ENCODE measurements around the gene JPH3. TPM values are rescaled to one million over a fixed set of nuclear protein-coding genes. Genes with fewer than 3 reads are reported as not detected.
A peak's percentile ranks its signal among the peaks of the same experiment; 100 is the strongest.

JPH3 gene
- total RNA-seq, 1 experiment from 2014 or later = 39.0 TPM

DNA sequence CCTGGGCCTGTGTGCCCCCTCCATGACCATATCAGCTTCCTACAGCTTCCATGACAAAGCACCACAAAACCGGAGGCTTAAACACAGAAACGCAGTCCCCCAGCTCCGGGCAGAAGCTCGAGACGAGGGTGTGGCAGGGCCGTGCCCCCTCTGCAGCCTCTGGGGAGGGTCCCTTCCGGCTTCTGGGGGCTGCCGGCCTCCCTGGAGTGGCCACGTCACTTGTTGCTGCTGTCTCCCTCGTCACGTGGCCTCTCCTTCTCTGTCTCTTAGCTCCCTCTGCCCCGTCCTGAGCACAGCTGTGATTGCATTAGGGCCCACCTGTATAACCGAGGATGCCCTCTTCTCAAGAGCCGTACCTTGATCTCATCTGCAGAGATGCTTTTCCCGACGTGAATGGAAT, 64.6 kb downstream of the JPH3 start (continued):
- TF ChIP-seq, protein P1, sequence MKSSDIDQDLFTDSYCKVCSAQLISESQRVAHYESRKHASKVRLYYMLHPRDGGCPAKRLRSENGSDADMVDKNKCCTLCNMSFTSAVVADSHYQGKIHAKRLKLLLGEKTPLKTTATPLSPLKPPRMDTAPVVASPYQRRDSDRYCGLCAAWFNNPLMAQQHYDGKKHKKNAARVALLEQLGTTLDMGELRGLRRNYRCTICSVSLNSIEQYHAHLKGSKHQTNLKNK (CRISPR knock-in tag; IDR thresholded peaks at IDR 0.05) = no peak

DNA sequence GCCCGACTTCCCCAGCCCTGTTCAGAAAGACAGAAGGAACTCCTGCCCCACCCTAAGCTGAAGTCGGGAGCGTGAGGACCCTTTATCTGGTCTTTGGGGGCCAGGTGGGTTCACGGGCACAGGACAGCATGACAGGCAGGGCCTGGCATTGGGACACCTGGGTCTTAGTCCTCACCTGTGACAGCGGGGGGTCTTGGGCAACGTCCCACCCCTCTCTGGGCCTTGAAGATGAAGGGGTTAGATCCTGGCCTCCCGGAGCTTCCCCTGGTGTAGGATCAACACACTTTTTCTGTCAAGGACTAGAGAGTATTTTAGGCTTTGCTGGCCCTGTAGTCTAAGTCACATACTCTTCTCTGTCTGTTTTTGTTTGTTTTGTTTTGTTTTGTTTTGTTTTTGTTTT, 65.1 kb downstream of the JPH3 start:
- H3K36me3 Mint-ChIP-seq = no peaks in the 10 kb centered on the region
- ATAC-seq (no peak), DNase-seq (ENCODE audit: low spot score) (no peak)
- CTCF ChIA-PET = interaction anchor here (1.1 to 4.3 kb wide), 3 partner anchors 9 to 96 kb away, joined by 3 to 11 read pairs (median 5); no protein-coding TSS in a partner anchor
- POLR2A ChIA-PET = no interaction called here
- H3K27me3 Mint-ChIP-seq (ENCODE audit: low read depth) = no peaks in the 10 kb centered on the region
- H3K4me3 Mint-ChIP-seq = no peak overlapping the region
- no peak overlapping the region for H3K27ac Mint-ChIP-seq
- TF ChIP-seq GTF2I (CRISPR knock-in tag; conservative IDR thresholded peaks at IDR 0.05) (no peak), PRRX2 (CRISPR knock-in tag; IDR thresholded peaks at IDR 0.05) (no peak), NR1H2 (CRISPR knock-in tag; IDR thresholded peaks at IDR 0.05) (no peak), KAT7 (CRISPR knock-in tag; IDR thresholded peaks at IDR 0.05; ENCODE audit: borderline replicate concordance) (no peak), NR2C2 (CRISPR knock-in tag; IDR thresholded peaks at IDR 0.05) (no peak)
- TF ChIP-seq, protein P2, sequence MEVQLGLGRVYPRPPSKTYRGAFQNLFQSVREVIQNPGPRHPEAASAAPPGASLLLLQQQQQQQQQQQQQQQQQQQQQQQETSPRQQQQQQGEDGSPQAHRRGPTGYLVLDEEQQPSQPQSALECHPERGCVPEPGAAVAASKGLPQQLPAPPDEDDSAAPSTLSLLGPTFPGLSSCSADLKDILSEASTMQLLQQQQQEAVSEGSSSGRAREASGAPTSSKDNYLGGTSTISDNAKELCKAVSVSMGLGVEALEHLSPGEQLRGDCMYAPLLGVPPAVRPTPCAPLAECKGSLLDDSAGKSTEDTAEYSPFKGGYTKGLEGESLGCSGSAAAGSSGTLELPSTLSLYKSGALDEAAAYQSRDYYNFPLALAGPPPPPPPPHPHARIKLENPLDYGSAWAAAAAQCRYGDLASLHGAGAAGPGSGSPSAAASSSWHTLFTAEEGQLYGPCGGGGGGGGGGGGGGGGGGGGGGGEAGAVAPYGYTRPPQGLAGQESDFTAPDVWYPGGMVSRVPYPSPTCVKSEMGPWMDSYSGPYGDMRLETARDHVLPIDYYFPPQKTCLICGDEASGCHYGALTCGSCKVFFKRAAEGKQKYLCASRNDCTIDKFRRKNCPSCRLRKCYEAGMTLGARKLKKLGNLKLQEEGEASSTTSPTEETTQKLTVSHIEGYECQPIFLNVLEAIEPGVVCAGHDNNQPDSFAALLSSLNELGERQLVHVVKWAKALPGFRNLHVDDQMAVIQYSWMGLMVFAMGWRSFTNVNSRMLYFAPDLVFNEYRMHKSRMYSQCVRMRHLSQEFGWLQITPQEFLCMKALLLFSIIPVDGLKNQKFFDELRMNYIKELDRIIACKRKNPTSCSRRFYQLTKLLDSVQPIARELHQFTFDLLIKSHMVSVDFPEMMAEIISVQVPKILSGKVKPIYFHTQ (CRISPR knock-in tag; IDR thresholded peaks at IDR 0.05) = no peak
- TF ChIP-seq, protein P3, sequence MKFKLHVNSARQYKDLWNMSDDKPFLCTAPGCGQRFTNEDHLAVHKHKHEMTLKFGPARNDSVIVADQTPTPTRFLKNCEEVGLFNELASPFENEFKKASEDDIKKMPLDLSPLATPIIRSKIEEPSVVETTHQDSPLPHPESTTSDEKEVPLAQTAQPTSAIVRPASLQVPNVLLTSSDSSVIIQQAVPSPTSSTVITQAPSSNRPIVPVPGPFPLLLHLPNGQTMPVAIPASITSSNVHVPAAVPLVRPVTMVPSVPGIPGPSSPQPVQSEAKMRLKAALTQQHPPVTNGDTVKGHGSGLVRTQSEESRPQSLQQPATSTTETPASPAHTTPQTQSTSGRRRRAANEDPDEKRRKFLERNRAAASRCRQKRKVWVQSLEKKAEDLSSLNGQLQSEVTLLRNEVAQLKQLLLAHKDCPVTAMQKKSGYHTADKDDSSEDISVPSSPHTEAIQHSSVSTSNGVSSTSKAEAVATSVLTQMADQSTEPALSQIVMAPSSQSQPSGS (CRISPR knock-in tag; IDR thresholded peaks at IDR 0.05; ENCODE audit: borderline replicate concordance, low read depth) = no peak
- no peaks in the 10 kb centered on the region for H3K9me3 Mint-ChIP-seq
- peaks cover under 1% of the 10 kb centered on the region for H3K4me1 Mint-ChIP-seq

DNA sequence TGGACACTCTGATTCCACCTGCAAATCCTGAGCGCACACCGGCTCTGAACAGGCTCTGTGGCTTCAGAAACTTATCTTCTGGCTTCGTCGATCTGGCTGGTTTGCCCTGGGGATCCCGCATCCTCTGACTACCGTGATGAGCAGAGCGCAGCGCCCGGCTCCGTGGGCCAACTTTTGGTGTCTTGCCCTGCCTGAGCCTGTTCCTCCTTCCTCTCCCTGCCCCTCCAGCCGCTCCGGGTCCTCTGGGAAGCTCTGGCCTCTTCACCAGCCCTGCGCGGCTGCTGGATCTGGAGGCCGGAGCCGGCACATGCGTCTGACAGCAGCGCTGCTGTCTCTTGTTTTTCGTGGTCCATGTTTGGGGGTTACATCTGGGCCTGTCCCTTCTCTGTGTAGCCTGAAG, 65.6 kb downstream of the JPH3 start:
- no peak for ATAC-seq
- no peaks in the 10 kb centered on the region for H3K27me3 Mint-ChIP-seq (ENCODE audit: low read depth)
- H3K27ac Mint-ChIP-seq = peak overlapping the region; percentile 95
- no peak for DNase-seq (ENCODE audit: low spot score)
- H3K4me1 Mint-ChIP-seq = no peaks in the 10 kb centered on the region
- ChIA-PET CTCF (interaction anchor here (1.7 to 4.3 kb wide), 2 partner anchors 31 to 97 kb away, joined by 5 to 11 read pairs; no protein-coding TSS in a partner anchor), POLR2A (no interaction called here)
- H3K4me3 Mint-ChIP-seq = no peak overlapping the region
- no peaks in the 10 kb centered on the region for H3K9me3 Mint-ChIP-seq
- no peaks in the 10 kb centered on the region for H3K36me3 Mint-ChIP-seq
- TF ChIP-seq ELF4 (CRISPR knock-in tag; IDR thresholded peaks at IDR 0.05; ENCODE audit: low read depth) (no peak), NFATC4 (CRISPR knock-in tag; IDR thresholded peaks at IDR 0.05) (no peak), MXD4 (CRISPR knock-in tag; IDR thresholded peaks at IDR 0.05; ENCODE audit: borderline replicate concordance) (no peak), ZNF396 (CRISPR knock-in tag; IDR thresholded peaks at IDR 0.05; ENCODE audit: borderline replicate concordance) (no peak), SP1 (CRISPR knock-in tag; conservative IDR thresholded peaks at IDR 0.05) (no peak), SOX15 (CRISPR knock-in tag; IDR thresholded peaks at IDR 0.05) (no peak), IRF2 (CRISPR knock-in tag; IDR thresholded peaks at IDR 0.05; ENCODE audit: borderline replicate concordance, low read depth) (no peak), CBFB (CRISPR knock-in tag; IDR thresholded peaks at IDR 0.05; ENCODE audit: low read depth) (no peak), ZNF121 (CRISPR knock-in tag; IDR thresholded peaks at IDR 0.05) (no peak), FOXP1 (CRISPR knock-in tag; IDR thresholded peaks at IDR 0.05; ENCODE audit: borderline replicate concordance) (no peak)
- TF ChIP-seq, protein P4, sequence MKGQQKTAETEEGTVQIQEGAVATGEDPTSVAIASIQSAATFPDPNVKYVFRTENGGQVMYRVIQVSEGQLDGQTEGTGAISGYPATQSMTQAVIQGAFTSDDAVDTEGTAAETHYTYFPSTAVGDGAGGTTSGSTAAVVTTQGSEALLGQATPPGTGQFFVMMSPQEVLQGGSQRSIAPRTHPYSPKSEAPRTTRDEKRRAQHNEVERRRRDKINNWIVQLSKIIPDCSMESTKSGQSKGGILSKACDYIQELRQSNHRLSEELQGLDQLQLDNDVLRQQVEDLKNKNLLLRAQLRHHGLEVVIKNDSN (CRISPR knock-in tag; IDR thresholded peaks at IDR 0.05) = no peak
- TF ChIP-seq, protein P5, sequence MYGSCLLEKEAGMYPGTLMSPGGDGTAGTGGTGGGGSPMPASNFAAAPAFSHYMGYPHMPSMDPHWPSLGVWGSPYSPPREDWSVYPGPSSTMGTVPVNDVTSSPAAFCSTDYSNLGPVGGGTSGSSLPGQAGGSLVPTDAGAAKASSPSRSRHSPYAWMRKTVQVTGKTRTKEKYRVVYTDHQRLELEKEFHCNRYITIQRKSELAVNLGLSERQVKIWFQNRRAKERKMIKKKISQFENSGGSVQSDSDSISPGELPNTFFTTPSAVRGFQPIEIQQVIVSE (CRISPR knock-in tag; IDR thresholded peaks at IDR 0.05; ENCODE audit: borderline replicate concordance) = no peak
- TF ChIP-seq, protein P6, sequence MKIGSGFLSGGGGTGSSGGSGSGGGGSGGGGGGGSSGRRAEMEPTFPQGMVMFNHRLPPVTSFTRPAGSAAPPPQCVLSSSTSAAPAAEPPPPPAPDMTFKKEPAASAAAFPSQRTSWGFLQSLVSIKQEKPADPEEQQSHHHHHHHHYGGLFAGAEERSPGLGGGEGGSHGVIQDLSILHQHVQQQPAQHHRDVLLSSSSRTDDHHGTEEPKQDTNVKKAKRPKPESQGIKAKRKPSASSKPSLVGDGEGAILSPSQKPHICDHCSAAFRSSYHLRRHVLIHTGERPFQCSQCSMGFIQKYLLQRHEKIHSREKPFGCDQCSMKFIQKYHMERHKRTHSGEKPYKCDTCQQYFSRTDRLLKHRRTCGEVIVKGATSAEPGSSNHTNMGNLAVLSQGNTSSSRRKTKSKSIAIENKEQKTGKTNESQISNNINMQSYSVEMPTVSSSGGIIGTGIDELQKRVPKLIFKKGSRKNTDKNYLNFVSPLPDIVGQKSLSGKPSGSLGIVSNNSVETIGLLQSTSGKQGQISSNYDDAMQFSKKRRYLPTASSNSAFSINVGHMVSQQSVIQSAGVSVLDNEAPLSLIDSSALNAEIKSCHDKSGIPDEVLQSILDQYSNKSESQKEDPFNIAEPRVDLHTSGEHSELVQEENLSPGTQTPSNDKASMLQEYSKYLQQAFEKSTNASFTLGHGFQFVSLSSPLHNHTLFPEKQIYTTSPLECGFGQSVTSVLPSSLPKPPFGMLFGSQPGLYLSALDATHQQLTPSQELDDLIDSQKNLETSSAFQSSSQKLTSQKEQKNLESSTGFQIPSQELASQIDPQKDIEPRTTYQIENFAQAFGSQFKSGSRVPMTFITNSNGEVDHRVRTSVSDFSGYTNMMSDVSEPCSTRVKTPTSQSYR (CRISPR knock-in tag; IDR thresholded peaks at IDR 0.05) = no peak
- TF ChIP-seq, protein P7, sequence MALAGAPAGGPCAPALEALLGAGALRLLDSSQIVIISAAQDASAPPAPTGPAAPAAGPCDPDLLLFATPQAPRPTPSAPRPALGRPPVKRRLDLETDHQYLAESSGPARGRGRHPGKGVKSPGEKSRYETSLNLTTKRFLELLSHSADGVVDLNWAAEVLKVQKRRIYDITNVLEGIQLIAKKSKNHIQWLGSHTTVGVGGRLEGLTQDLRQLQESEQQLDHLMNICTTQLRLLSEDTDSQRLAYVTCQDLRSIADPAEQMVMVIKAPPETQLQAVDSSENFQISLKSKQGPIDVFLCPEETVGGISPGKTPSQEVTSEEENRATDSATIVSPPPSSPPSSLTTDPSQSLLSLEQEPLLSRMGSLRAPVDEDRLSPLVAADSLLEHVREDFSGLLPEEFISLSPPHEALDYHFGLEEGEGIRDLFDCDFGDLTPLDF (CRISPR knock-in tag; IDR thresholded peaks at IDR 0.05) = no peak
- TF ChIP-seq, protein P8, sequence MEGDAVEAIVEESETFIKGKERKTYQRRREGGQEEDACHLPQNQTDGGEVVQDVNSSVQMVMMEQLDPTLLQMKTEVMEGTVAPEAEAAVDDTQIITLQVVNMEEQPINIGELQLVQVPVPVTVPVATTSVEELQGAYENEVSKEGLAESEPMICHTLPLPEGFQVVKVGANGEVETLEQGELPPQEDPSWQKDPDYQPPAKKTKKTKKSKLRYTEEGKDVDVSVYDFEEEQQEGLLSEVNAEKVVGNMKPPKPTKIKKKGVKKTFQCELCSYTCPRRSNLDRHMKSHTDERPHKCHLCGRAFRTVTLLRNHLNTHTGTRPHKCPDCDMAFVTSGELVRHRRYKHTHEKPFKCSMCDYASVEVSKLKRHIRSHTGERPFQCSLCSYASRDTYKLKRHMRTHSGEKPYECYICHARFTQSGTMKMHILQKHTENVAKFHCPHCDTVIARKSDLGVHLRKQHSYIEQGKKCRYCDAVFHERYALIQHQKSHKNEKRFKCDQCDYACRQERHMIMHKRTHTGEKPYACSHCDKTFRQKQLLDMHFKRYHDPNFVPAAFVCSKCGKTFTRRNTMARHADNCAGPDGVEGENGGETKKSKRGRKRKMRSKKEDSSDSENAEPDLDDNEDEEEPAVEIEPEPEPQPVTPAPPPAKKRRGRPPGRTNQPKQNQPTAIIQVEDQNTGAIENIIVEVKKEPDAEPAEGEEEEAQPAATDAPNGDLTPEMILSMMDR (IDR thresholded peaks at IDR 0.05) = no peak
